CD14-positive monocyte (primary cell): ENCODE measurements around the gene ALDH4A1. TPM values are rescaled to one million over a fixed set of nuclear protein-coding genes. Genes with fewer than 3 reads are reported as not detected.

ENCODE experiments used
- DNase-seq, 3 donors: peaks; one replicate each; pipeline ENCODE4 v3.0.0-alpha.2; 2011 to 2022
- H2AFZ ChIP-seq: 2 replicates; pipeline ENCODE4 v1.6.0; 2012; ENCODE audit warnings: mild to moderate bottlenecking, low read depth, low read length, inconsistent platforms; ENCODE audit not compliant: insufficient read depth, poor library complexity, severe bottlenecking
- H3K27ac ChIP-seq, 2 donors: 1 replicate in 1 of 2; 2 replicates in 1 of 2; pipeline ENCODE4 v1.5.1; 2012 to 2013; ENCODE audit warnings: low read length in 2 of 2, control low read depth in 1 of 2, inconsistent platforms in 1 of 2, low read depth in 1 of 2, mild to moderate bottlenecking in 1 of 2
- H3K27me3 ChIP-seq, 2 donors: one replicate each; pipeline versions ENCODE4 v1.6.0 to v1.6.1; 2011 to 2013; ENCODE audit warnings: low read length in 2 of 2; ENCODE audit not compliant: control insufficient read depth in 2 of 2, insufficient read depth in 2 of 2
- H3K36me3 ChIP-seq, 2 donors: replicated peaks in 1 of 2; 1 replicate in 1 of 2; 2 replicates in 1 of 2; pipeline versions ENCODE4 v1.5.1 to v1.6.1; 2012 to 2013; ENCODE audit warnings: low read length in 2 of 2, control low read depth in 1 of 2, inconsistent platforms in 1 of 2, mild to moderate bottlenecking in 1 of 2; ENCODE audit not compliant: insufficient read depth in 2 of 2, control insufficient read depth in 1 of 2
- H3K4me1 ChIP-seq, 2 donors: 1 replicate in 1 of 2; 2 replicates in 1 of 2; pipeline versions ENCODE4 v1.5.1 to v1.6.1; 2012 to 2013; ENCODE audit warnings: low read length in 2 of 2, control low read depth in 1 of 2, inconsistent platforms in 1 of 2, mild to moderate bottlenecking in 1 of 2, moderate library complexity in 1 of 2; ENCODE audit not compliant: insufficient read depth in 2 of 2, control insufficient read depth in 1 of 2
- H3K4me2 ChIP-seq: replicated peaks from 2 replicates; pipeline ENCODE3; 2012; ENCODE audit warnings: low read length, moderate library complexity, mild to moderate bottlenecking; ENCODE audit not compliant: poor library complexity, severe bottlenecking; ENCODE audit errors: extremely low read depth
- H3K4me3 ChIP-seq, 3 experiments: fragments of 200-600 bp in 1 of 3; sonication (generic) in 1 of 3; replicated peaks in 1 of 3; 1 replicate in 2 of 3; 2 replicates in 1 of 3; pipeline ENCODE4 v1.5.1; 2011 to 2013; ENCODE audit warnings: low read length in 3 of 3, mild to moderate bottlenecking in 3 of 3, control low read depth in 2 of 3, low read depth in 2 of 3, inconsistent platforms in 1 of 3, moderate library complexity in 1 of 3
- H3K79me2 ChIP-seq: 2 replicates; pipeline ENCODE4 v1.6.0; 2012; ENCODE audit warnings: mild to moderate bottlenecking, control low read depth, inconsistent platforms, low read length, moderate library complexity; ENCODE audit not compliant: insufficient read depth
- H3K9ac ChIP-seq: 2 replicates; pipeline ENCODE4 v1.6.0; 2017; ENCODE audit warnings: low read length, mild to moderate bottlenecking; ENCODE audit not compliant: insufficient read depth, poor library complexity, severe bottlenecking
- H3K9me3 ChIP-seq, 2 donors: replicated peaks in 1 of 2; 1 replicate in 1 of 2; 2 replicates in 1 of 2; pipeline versions ENCODE4 v1.5.1 to v1.6.1; 2012 to 2013; ENCODE audit warnings: low read length in 2 of 2, control low read depth in 1 of 2; ENCODE audit not compliant: control insufficient read depth in 1 of 2, insufficient read depth in 1 of 2
- H4K20me1 ChIP-seq: 2 replicates; pipeline ENCODE4 v1.6.0; 2012; ENCODE audit warnings: mild to moderate bottlenecking, low read length, control low read depth, moderate library complexity; ENCODE audit not compliant: insufficient read depth
- H3K27ac Mint-ChIP-seq, 7 donors: one replicate each; pipeline ENCODE4 v1.8.0; 2020; ENCODE audit warnings: mild to moderate bottlenecking in 7 of 7, mixed read lengths in 7 of 7, moderate library complexity in 6 of 7, inconsistent platforms in 2 of 7
- H3K27me3 Mint-ChIP-seq, 3 donors: one replicate each; pipeline ENCODE4 v1.8.0; 2021 to 2022; ENCODE audit warnings: low read depth in 3 of 3, mild to moderate bottlenecking in 3 of 3, mixed read lengths in 3 of 3, moderate library complexity in 3 of 3, inconsistent platforms in 1 of 3
- H3K36me3 Mint-ChIP-seq, 2 donors: one replicate each; pipeline ENCODE4 v1.8.0; 2020; ENCODE audit warnings: mixed read lengths in 2 of 2, inconsistent platforms in 1 of 2, mild to moderate bottlenecking in 1 of 2
- H3K4me1 Mint-ChIP-seq: one replicate; pipeline ENCODE4 v1.8.0; 2020; ENCODE audit warnings: mild to moderate bottlenecking, mixed read lengths
- H3K4me3 Mint-ChIP-seq, 2 donors: one replicate each; pipeline ENCODE4 v1.8.0; 2020; ENCODE audit warnings: mild to moderate bottlenecking in 2 of 2, mixed read lengths in 2 of 2, moderate library complexity in 1 of 2
- H3K9me3 Mint-ChIP-seq, 7 donors: one replicate each; pipeline ENCODE4 v1.8.0; 2020 to 2022; ENCODE audit warnings: mixed read lengths in 7 of 7, mild to moderate bottlenecking in 6 of 7, moderate library complexity in 6 of 7, inconsistent platforms in 2 of 7
- CTCF ChIP-seq: fragments of 200-600 bp; IDR thresholded peaks from one replicate; pipeline ENCODE4 v1.8.0; 2022; ENCODE audit warnings: antibody characterized with exemption, mild to moderate bottlenecking
- WGBS: methylation state at CpG from one replicate; pipeline ENCODE4 v1.1.5; 2013; ENCODE audit warnings: missing lambda C conversion rate; ENCODE audit not compliant: insufficient coverage; 5-methylcytosine and 5-hydroxymethylcytosine counted together
- intact Hi-C, 2 donors: fragments of 100-400 bp; cut with micrococcal nuclease; formaldehyde crosslinking; loops; one replicate each; pipeline versions ENCODE4 v1.15.0 to v1.15.1; 2023
- polyA plus RNA-seq, 3 donors: library from polyadenylated mRNA; depleted of rRNA in 1 of 3; unstranded in 2 of 3; stranded (reverse) in 1 of 3; fragments of 300-500 nt in 2 of 3; fragments of >200 nt in 1 of 3; fragmentation: Illumina TruSeq in 2 of 3; gene quantifications; 1 replicate in 2 of 3; 2 replicates in 1 of 3; pipeline ENCODE4 v1.2.3, GENCODE V29; 2012 to 2021

ALDH4A1 gene
- polyA plus RNA-seq, 3 donors: 4.8 to 7.8 (median 6.1) TPM

- H3K79me2 ChIP-seq: peaks cover 21% of the 10 kb centered on the region
Observed at GRCh38 chr1:18931730-18932129, 29.4 kb upstream of the ALDH4A1 start.

GRCh38 chr1:18929686-18930085, 27.3 kb upstream of the ALDH4A1 start:
- H3K4me1 Mint-ChIP-seq: peaks cover 47% of the 10 kb centered on the region
- intact Hi-C loops: no loop called here
- H2AFZ ChIP-seq: no peak overlapping the region
- H3K4me1 ChIP-seq: peaks cover 36 to 41% of the 10 kb centered on the region in 2 donors
- H3K36me3 Mint-ChIP-seq: peaks cover 0 to 6% of the 10 kb centered on the region in 2 donors
- no peaks in the 10 kb centered on the region for H3K9me3 ChIP-seq
- H3K27me3 ChIP-seq: no peaks in the 10 kb centered on the region
- peaks cover 26% of the 10 kb centered on the region for H3K79me2 ChIP-seq
- no peak overlapping the region for H3K4me2 ChIP-seq
- H3K36me3 ChIP-seq: no peaks in the 10 kb centered on the region
- no peak for TF ChIP-seq CTCF
- H3K27ac Mint-ChIP-seq: peak overlapping the region in 1 of 7 donors; percentile 15
- no peak overlapping the region for H3K9ac ChIP-seq
- H4K20me1 ChIP-seq: peaks cover 45% of the 10 kb centered on the region
- H3K9me3 Mint-ChIP-seq: peaks cover 0 to 6% (median 0%) of the 10 kb centered on the region in 7 donors
- DNase-seq: no peak
- H3K4me3 ChIP-seq: no peak overlapping the region
- 50% methylated on average over 4 of the region's 7 CpGs for WGBS
- peak overlapping the region in 1 of 2 donors; percentile 24 for H3K4me3 Mint-ChIP-seq
- H3K27ac ChIP-seq: no peak overlapping the region
- peaks cover 3 to 10% (median 5%) of the 10 kb centered on the region in 3 donors for H3K27me3 Mint-ChIP-seq

More at GRCh38 chr1:18931730-18932129, 29.4 kb upstream of the ALDH4A1 start:
- H3K9ac ChIP-seq: no peak overlapping the region
- no peak for DNase-seq
- H3K36me3 ChIP-seq: no peaks in the 10 kb centered on the region
- Mint-ChIP-seq H3K4me1 (peaks cover 29% of the 10 kb centered on the region), H3K27ac (peak overlapping the region in 1 of 7 donors; percentile 33), H3K36me3 (peaks cover 0 to 3% of the 10 kb centered on the region in 2 donors), H3K27me3 (peaks cover 1 to 10% (median 5%) of the 10 kb centered on the region in 3 donors), H3K4me3 (no peak overlapping the region), H3K9me3 (no peaks in the 10 kb centered on the region)
- H3K27ac ChIP-seq: no peak overlapping the region
- no peak overlapping the region for H3K4me3 ChIP-seq
- no peak overlapping the region for H3K4me2 ChIP-seq
- intact Hi-C loops: no loop called here
- TF ChIP-seq CTCF: no peak
- H3K4me1 ChIP-seq: peaks cover 19 to 22% of the 10 kb centered on the region in 2 donors
- no peaks in the 10 kb centered on the region for H3K27me3 ChIP-seq
- no peak overlapping the region for H2AFZ ChIP-seq
- peaks cover 57% of the 10 kb centered on the region for H4K20me1 ChIP-seq
- 88% methylated on average over 9 of the region's 10 CpGs for WGBS
- H3K9me3 ChIP-seq: no peaks in the 10 kb centered on the region
